GM18951 (cell line): ENCODE data around the gene WRAP73.
"Not testable (repeated sequence)": the region's sequence is repeated elsewhere in the genome, so short reads cannot be mapped to it uniquely, and the experiment has no call there.

Source experiments
- POLR2A ChIP-seq: IDR thresholded peaks from 4 replicates; pipeline ENCODE4 v1.6.1; 2011; ENCODE audit warnings: mild to moderate bottlenecking; ENCODE audit not compliant: insufficient read length, insufficient read depth; ENCODE audit errors: extremely low read depth
- in situ Hi-C: fragments of 300-500 bp; cut with MboI; formaldehyde crosslinking; loops from one replicate; pipeline ENCODE4 v1.12.0; 2022; ENCODE audit warnings: low sequenced_read_pairs, mixed read lengths, inconsistent platforms; ENCODE audit not compliant: unreplicated experiment

Gene WRAP73

DNA sequence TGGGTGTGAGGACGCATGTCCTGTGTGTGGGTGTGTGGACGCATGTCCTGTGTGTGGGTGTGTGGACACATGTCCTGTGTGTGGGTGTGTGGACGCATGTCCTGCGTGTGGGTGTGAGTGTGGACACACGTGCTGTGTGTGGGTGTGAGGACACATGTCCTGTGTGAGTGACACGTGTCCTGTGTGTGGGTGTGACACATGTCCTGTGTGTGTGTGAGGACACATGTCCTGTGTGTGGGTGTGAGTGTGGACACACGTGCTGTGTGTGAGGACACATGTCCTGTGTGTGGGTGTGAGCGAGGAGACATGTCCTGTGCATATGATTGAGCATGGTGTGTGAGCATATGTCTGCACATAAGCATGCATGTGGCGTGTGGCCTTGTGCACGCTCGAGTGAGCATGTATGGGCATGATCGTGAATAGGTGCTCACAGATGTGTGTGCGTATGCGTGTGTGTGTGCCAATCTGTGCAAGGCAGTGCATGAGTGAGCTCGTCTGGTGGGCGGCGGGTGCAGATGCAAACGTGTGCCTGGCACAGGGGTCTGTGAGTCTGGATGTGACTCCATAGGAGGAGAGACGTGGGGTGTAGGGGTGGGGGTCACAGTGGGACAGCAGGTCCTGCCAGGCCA lies 63.8 kb downstream of the WRAP73 start:
- in situ Hi-C loops = no loop called here
- TF ChIP-seq POLR2A = no peak

DNA sequence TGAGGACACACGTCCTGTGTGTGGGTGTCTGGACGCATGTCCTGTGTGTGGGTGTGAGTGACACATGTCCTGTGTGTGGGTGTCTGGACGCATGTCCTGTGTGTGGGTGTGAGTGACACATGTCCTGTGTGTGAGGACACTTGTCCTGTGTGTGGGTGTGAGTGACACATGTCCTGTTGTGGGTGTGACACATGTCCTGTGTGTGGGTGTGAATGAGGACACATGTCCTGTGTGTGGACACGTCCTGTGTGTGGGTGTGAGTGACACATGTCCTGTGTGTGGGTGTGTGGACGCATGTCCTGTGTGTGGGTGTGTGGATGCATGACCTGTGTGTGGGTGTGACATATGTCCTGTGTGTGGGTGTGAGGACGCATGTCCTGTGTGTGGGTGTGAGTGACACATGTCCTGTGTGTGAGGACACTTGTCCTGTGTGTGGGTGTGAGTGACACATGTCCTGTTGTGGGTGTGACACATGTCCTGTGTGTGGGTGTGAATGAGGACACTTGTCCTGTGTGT lies 64.5 kb downstream of the WRAP73 start:
- in situ Hi-C loops = not testable (repeated sequence)

DNA sequence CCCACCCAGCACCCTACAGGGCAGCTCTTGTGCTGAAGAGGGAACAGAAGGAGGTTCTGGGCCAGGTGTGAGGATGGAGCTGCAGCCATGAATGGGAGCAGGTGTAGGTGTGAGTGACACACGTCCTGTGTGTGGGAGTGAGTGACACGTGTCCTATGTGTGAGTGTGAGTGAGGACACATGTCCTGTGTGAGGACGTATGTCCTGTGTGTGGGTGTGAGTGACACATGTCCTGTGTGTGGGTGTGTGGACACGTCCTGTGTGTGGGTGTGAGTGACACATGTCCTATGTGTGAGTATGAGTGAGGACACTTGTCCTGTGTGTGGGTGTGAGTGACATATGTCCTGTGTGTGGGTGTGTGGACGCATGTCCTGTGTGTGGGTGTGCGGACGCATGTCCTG lies 65.0 kb downstream of the WRAP73 start:
- in situ Hi-C loops = no loop called here
- TF ChIP-seq POLR2A = no peak

DNA sequence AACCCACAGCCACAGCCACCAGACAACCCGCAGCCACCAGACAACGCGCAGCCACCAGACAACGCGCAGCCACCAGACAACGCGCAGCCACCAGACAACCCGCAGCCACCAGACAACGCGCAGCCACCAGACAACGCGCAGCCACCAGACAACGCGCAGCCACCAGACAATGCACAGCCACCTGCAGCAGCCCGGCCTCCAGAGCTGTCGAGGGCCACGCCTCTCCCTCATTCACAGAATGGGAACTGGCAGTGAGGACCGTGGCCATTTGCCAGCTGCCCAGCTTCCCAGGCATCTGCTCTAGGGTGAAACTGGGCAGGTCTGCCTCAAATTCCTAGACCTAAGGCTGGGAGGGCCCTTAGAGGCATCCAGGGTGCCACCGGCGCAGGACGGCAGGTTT lies 66.2 kb downstream of the WRAP73 start:
- in situ Hi-C loops = not testable (repeated sequence)

DNA sequence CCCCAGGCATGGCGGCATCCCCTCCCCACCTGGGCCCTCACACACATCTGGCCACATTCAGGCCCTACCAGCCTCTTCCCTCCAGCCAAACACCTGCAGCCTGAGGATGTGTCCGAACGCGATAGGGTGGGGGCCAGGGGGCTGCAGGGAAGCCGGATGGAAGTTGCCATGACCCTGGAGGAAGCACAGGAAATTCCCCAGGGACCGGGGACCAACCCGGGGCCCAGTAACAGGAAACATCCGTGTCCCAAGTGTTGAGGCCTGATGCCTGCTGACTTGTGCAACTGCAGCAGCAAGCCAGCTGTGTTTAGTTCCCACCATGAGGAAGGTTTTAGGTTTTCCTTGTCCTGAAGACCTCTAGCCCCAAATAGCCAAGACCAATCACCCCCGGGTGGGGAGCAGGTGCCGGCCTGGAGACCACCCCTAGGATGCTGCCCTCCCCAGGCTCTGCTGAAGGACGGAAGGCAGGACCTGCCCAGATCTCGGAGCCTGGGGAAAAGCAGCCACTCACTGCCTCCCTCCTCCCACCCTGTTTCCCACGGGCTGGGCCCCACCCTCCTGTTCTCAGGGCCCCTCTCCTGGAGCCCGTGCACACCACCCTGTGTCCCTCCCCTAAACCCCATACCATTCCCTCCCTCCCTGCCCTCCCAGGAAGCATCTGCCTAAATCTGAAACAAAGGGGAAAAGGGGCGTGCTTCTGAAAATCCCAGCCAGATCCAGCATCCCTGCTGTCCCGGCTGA lies 68.4 kb downstream of the WRAP73 start:
- no peak for TF ChIP-seq POLR2A
- in situ Hi-C loops = no loop called here
